Neural cell (in vitro differentiated cells): ENCODE measurements around the gene PTPRN2. TPM values are rescaled to one million over a fixed set of nuclear protein-coding genes. Genes with fewer than 3 reads are reported as not detected.

Experiments used
- H2AFZ ChIP-seq: fragments of 200-600, 300-800 bp; sonication (generic), shearing (Covaris generic); 2 replicates; pipeline ENCODE4 v1.6.0; 2014; ENCODE audit warnings: low read depth, mild to moderate bottlenecking, antibody characterized with exemption, low read length, moderate library complexity
- H3F3A ChIP-seq: fragments of 200-600 bp; shearing (Covaris generic); 2 replicates; pipeline ENCODE4 v1.6.1; 2016; ENCODE audit warnings: mild to moderate bottlenecking, moderate library complexity, mixed read lengths, antibody characterized with exemption, low read length; ENCODE audit not compliant: insufficient read depth, poor library complexity, severe bottlenecking
- H3K27ac ChIP-seq: fragments of 200-600, 300-800 bp; sonication (generic), shearing (Covaris generic); 2 replicates; pipeline ENCODE4 v1.5.1; 2014; ENCODE audit warnings: mild to moderate bottlenecking, low read length, moderate library complexity
- H3K27me3 ChIP-seq: fragments of 300-800, 200-600 bp; sonication (generic), shearing (Covaris generic); 2 replicates; pipeline ENCODE4 v1.6.0; 2014; ENCODE audit warnings: mild to moderate bottlenecking, low read depth, low read length, moderate library complexity; ENCODE audit not compliant: insufficient read depth
- H3K36me3 ChIP-seq: fragments of 300-800, 200-600 bp; sonication (generic), shearing (Covaris generic); 2 replicates; pipeline ENCODE4 v1.5.1; 2014; ENCODE audit warnings: mild to moderate bottlenecking, antibody characterized with exemption, low read length, moderate library complexity; ENCODE audit not compliant: insufficient read depth
- H3K4me2 ChIP-seq: fragments of 300-800, 200-600 bp; sonication (generic), shearing (Covaris generic); 2 replicates; pipeline ENCODE4 v1.6.0; 2014; ENCODE audit warnings: mild to moderate bottlenecking, low read length
- H3K4me3 ChIP-seq: fragments of 300-800, 200-600 bp; sonication (generic), shearing (Covaris generic); 2 replicates; pipeline ENCODE4 v1.5.1; 2014; ENCODE audit warnings: mild to moderate bottlenecking, low read length, moderate library complexity
- H3K79me2 ChIP-seq: fragments of 200-600 bp; shearing (Covaris generic); replicated peaks from 2 replicates; pipeline ENCODE4 v1.6.0; 2014; ENCODE audit warnings: mild to moderate bottlenecking, low read length, moderate library complexity; ENCODE audit not compliant: insufficient read depth
- H3K9ac ChIP-seq: fragments of 300-800, 200-600 bp; sonication (generic), shearing (Covaris generic); 2 replicates; pipeline ENCODE4 v1.6.1; 2016; ENCODE audit warnings: mild to moderate bottlenecking, low read length, mixed read lengths
- H3K9me2 ChIP-seq: fragments of 200-600 bp; shearing (Covaris generic); 2 replicates; pipeline ENCODE4 v1.6.1; 2016; ENCODE audit warnings: mild to moderate bottlenecking, low read length, mixed read lengths; ENCODE audit not compliant: insufficient read depth
- H3K9me3 ChIP-seq: fragments of 200-600, 300-800 bp; sonication (generic), shearing (Covaris generic); 2 replicates; pipeline ENCODE4 v1.6.1; 2016; ENCODE audit warnings: mild to moderate bottlenecking, mixed run types, low read length, moderate library complexity, mixed read lengths
- H4K20me1 ChIP-seq: fragments of 200-600 bp; shearing (Covaris generic); 2 replicates; pipeline ENCODE4 v1.6.1; 2016; ENCODE audit warnings: mild to moderate bottlenecking, mixed run types; ENCODE audit not compliant: insufficient read depth
- CTCF ChIP-seq: fragments of 450-650 bp; IDR thresholded peaks from 2 replicates; pipeline ENCODE4 v1.5.1; 2014; ENCODE audit warnings: antibody characterized with exemption, mild to moderate bottlenecking, moderate library complexity; ENCODE audit not compliant: poor library complexity, severe bottlenecking
- EP300 ChIP-seq: fragments of 450-650 bp; conservative IDR thresholded peaks from 2 replicates; pipeline ENCODE4 v1.6.1; 2014; ENCODE audit warnings: antibody characterized with exemption, mild to moderate bottlenecking, moderate library complexity; ENCODE audit not compliant: poor library complexity, severe bottlenecking
- EZH2 ChIP-seq: fragments of 200-600, 300-800 bp; shearing (Covaris generic), sonication (generic); IDR thresholded peaks from 2 replicates; pipeline ENCODE4 v1.6.1; 2014; ENCODE audit warnings: antibody characterized with exemption, low read length, borderline replicate concordance, mild to moderate bottlenecking; ENCODE audit not compliant: insufficient read depth, poor library complexity, severe bottlenecking
- MXI1 ChIP-seq: fragments of 450-650 bp; conservative IDR thresholded peaks from 2 replicates; pipeline ENCODE4 v1.6.1; 2014; ENCODE audit warnings: antibody characterized with exemption, mild to moderate bottlenecking; ENCODE audit not compliant: poor library complexity, severe bottlenecking
- POLR2AphosphoS5 ChIP-seq: IDR thresholded peaks from 2 replicates; pipeline ENCODE4 v1.6.1; 2012
- RAD21 ChIP-seq: fragments of 450-650 bp; conservative IDR thresholded peaks from 2 replicates; pipeline ENCODE4 v1.6.1; 2014; ENCODE audit warnings: antibody characterized with exemption, mild to moderate bottlenecking, moderate library complexity
- REST ChIP-seq: IDR thresholded peaks from 2 replicates; pipeline ENCODE4 v1.6.1; 2012; ENCODE audit warnings: borderline replicate concordance
- SMC3 ChIP-seq: fragments of 450-650 bp; conservative IDR thresholded peaks from 2 replicates; pipeline ENCODE4 v1.6.1; 2014; ENCODE audit warnings: antibody characterized with exemption, mild to moderate bottlenecking, moderate library complexity; ENCODE audit not compliant: poor library complexity
- TAF1 ChIP-seq: IDR thresholded peaks from 2 replicates; pipeline ENCODE4 v1.6.1; 2012; ENCODE audit warnings: low read depth
- polyA plus RNA-seq: library from polyadenylated mRNA; depleted of rRNA; stranded (reverse); fragments of >200 nt; gene quantifications from 2 replicates; pipeline ENCODE4 v1.2.3, GENCODE V29; 2014

Gene PTPRN2
- polyA plus RNA-seq, 1 donor from 2014 or later: 31.0 TPM

GRCh38 chr7:157837561-157837960, 750.1 kb downstream of the PTPRN2 start:
- Histone ChIP-seq H3K4me2 (no peak overlapping the region), H3K36me3 (no peaks in the 10 kb centered on the region), H3F3A (peaks cover 4% of the 10 kb centered on the region), H3K9ac (no peak overlapping the region), H4K20me1 (no peaks in the 10 kb centered on the region), H3K9me3 (no peaks in the 10 kb centered on the region), H3K27me3 (no peaks in the 10 kb centered on the region), H3K27ac (no peak overlapping the region), H3K9me2 (no peaks in the 10 kb centered on the region), H2AFZ (no peak overlapping the region), H3K4me3 (no peak overlapping the region), H3K79me2 (no peaks in the 10 kb centered on the region)
- TF ChIP-seq MXI1 (no peak), POLR2AphosphoS5 (no peak), SMC3 (no peak), REST (no peak), TAF1 (no peak), EP300 (no peak), RAD21 (no peak), EZH2 (no peak), CTCF (no peak)

- Histone ChIP-seq H3K27me3 (no peaks in the 10 kb centered on the region), H2AFZ (no peak overlapping the region), H3K9ac (no peak overlapping the region), H4K20me1 (no peaks in the 10 kb centered on the region), H3K9me3 (no peaks in the 10 kb centered on the region), H3K9me2 (no peaks in the 10 kb centered on the region), H3K4me2 (no peak overlapping the region), H3K79me2 (no peaks in the 10 kb centered on the region), H3K27ac (no peak overlapping the region), H3K36me3 (no peaks in the 10 kb centered on the region), H3K4me3 (no peak overlapping the region), H3F3A (peaks cover 4% of the 10 kb centered on the region)
- no peak for TF ChIP-seq MXI1
- TF ChIP-seq REST: no peak
- TF ChIP-seq CTCF: no peak
- no peak for TF ChIP-seq EZH2
- no peak for TF ChIP-seq SMC3
- no peak for TF ChIP-seq TAF1
- TF ChIP-seq RAD21: no peak
- TF ChIP-seq EP300: no peak
- TF ChIP-seq POLR2AphosphoS5: no peak
Measured at GRCh38 chr7:157837047-157837446, 750.6 kb downstream of the PTPRN2 start.
